Stomach (tissue), 9 donors: ENCODE data around the gene RNU5B-1. TPM values are rescaled to one million over a fixed set of nuclear protein-coding genes. Genes with fewer than 3 reads are reported as not detected.

Experiments
- DNase-seq, 2 donors: peaks; one replicate each; pipeline versions ENCODE4 v3.0.0 to v3.0.0-alpha.2; 2013 to 2019
- H3K27ac ChIP-seq, 5 donors: fragments of 200-600 bp in 4 of 5; sonication (generic) in 4 of 5; one replicate each; pipeline ENCODE4 v1.5.1; 2013 to 2019; ENCODE audit warnings: mild to moderate bottlenecking in 1 of 5, moderate library complexity in 1 of 5
- H3K27me3 ChIP-seq, 3 donors: fragments of 200-600 bp; sonication (generic); one replicate each; pipeline ENCODE4 v1.5.1; 2017 to 2019; ENCODE audit warnings: mixed run types in 1 of 3
- H3K36me3 ChIP-seq, 4 donors: fragments of 200-600 bp; sonication (generic); 1 replicate in 3 of 4; 2 replicates in 1 of 4; pipeline ENCODE4 v1.5.1; 2016 to 2019
- H3K4me1 ChIP-seq, 4 donors: fragments of 200-600 bp; sonication (generic); one replicate each; pipeline ENCODE4 v1.5.1; 2016 to 2019
- H3K4me3 ChIP-seq, 4 donors: fragments of 200-600 bp; sonication (generic) in 3 of 4; one replicate each; pipeline ENCODE4 v1.5.1; 2016 to 2019; ENCODE audit warnings: mild to moderate bottlenecking in 1 of 4
- H3K9me3 ChIP-seq, 4 donors: fragments of 200-600 bp; sonication (generic); one replicate each; pipeline ENCODE4 v1.5.1; 2016 to 2019
- EP300 ChIP-seq: sonication (generic); formaldehyde crosslinking; IDR thresholded peaks from one replicate; pipeline ENCODE4 v1.6.1; 2017; ENCODE audit warnings: antibody characterized with exemption
- POLR2A ChIP-seq, 4 donors: fragments of 450-650 bp; IDR thresholded peaks; one replicate each; pipeline ENCODE4 v1.6.1; 2016; ENCODE audit warnings: antibody characterized with exemption in 4 of 4, control low read depth in 2 of 4, mild to moderate bottlenecking in 1 of 4, moderate library complexity in 1 of 4
- POLR2AphosphoS5 ChIP-seq, 3 donors: sonication (generic); formaldehyde crosslinking; IDR thresholded peaks; one replicate each; pipeline ENCODE4 v1.6.1; 2016; ENCODE audit warnings: antibody characterized with exemption in 3 of 3
- WGBS, 5 donors: extraction: QIAGEN DNeasy Blood & Tissue Kit in 3 of 5; methylation state at CpG; one replicate each; pipeline versions ENCODE4 v1.1.5 to v1.1.7; 2013 to 2018; 5-methylcytosine and 5-hydroxymethylcytosine counted together
- intact Hi-C: fragments of 100-400 bp; cut with DNase I; formaldehyde crosslinking; loops from one replicate; pipeline ENCODE4 v1.15.1; 2023; ENCODE audit warnings: low total_unique reads
- polyA plus RNA-seq, 3 donors: library from polyadenylated mRNA; stranded (reverse); fragments of 200-250 nt; gene quantifications; one replicate each; pipeline ENCODE4 v1.2.3, GENCODE V29; 2013
- total RNA-seq, 5 donors: library from RNA; depleted of rRNA; stranded (reverse); fragments of >200 nt; gene quantifications; one replicate each; pipeline versions ENCODE4 v1.1.0 to v1.2.3, GENCODE V29; 2014 to 2016
- TF ChIP-seq, protein P1 (sequence below), 7 experiments: fragments of 450-650 bp in 4 of 7; fragments of 200-600 bp in 3 of 7; sonication (generic) in 3 of 7; IDR thresholded peaks; one replicate each; pipeline ENCODE4 v1.5.1; 2016 to 2019; ENCODE audit warnings: antibody characterized with exemption in 7 of 7, control low read depth in 2 of 7, mild to moderate bottlenecking in 1 of 7
- donor health status: healthy with polysubstance abuse.
- donor health status: Bipolar disorder and iron deficiency.
- donor health status: healthy.

The RNU5B-1 gene
- total and polyA plus RNA-seq, 8 donors: not detected

DNA sequence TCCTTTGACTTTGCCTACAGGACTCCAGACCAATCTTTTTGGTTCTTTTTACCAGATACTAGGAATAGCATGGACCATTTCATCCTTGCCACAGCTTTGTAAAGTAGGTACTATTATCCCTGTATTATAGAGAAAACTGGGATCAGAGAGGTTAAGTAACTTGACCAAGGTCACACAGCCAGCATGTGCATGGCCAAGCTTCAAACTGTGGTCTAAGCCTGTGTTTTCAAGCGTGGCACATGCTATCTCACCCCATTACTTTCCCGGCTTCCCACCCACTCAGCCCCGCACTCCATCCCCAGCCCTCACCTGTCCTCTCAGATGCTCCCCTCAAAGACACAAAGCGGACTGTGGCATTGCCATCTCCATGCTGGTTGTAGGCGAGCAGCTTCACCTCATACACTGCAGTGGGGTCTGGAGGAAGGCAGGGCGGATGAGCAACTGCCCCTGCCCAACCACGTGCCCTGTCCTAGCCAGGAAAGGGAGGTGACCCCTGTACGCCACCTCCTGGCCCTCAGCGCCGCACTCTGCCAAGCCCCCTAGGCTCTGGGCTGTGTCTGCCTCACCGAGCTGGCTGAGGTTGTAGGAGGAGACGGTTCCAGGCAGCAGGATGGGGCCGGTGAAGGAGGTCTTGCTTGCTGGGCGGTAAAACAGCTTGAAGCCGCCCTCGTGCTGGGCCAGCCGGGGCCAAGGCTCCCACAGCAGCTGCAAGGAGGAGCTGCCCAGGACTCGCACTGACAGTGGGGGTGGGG is 25.7 kb downstream of the RNU5B-1 start:
- H3K4me1 ChIP-seq: peaks cover 0 to 8% (median 0%) of the 10 kb centered on the region in 4 donors
- no peak for DNase-seq
- no peaks in the 10 kb centered on the region for H3K36me3 ChIP-seq
- H3K27me3 ChIP-seq: peaks cover 0 to 23% (median 0%) of the 10 kb centered on the region in 3 donors
- H3K27ac ChIP-seq: no peak overlapping the region
- H3K9me3 ChIP-seq: no peaks in the 10 kb centered on the region
- intact Hi-C loops: no loop called here
- H3K4me3 ChIP-seq: no peak overlapping the region
- TF ChIP-seq, protein P1, sequence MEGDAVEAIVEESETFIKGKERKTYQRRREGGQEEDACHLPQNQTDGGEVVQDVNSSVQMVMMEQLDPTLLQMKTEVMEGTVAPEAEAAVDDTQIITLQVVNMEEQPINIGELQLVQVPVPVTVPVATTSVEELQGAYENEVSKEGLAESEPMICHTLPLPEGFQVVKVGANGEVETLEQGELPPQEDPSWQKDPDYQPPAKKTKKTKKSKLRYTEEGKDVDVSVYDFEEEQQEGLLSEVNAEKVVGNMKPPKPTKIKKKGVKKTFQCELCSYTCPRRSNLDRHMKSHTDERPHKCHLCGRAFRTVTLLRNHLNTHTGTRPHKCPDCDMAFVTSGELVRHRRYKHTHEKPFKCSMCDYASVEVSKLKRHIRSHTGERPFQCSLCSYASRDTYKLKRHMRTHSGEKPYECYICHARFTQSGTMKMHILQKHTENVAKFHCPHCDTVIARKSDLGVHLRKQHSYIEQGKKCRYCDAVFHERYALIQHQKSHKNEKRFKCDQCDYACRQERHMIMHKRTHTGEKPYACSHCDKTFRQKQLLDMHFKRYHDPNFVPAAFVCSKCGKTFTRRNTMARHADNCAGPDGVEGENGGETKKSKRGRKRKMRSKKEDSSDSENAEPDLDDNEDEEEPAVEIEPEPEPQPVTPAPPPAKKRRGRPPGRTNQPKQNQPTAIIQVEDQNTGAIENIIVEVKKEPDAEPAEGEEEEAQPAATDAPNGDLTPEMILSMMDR (IDR thresholded peaks at IDR 0.05): no peak
- TF ChIP-seq POLR2AphosphoS5 (IDR thresholded peaks at IDR 0.05) (no peak), EP300 (no peak), POLR2A (IDR thresholded peaks at IDR 0.05) (no peak)
- WGBS, 5 donors: 84 to 90% (median 89%) methylated on average over 15 to 18 of the region's 18 CpGs

DNA sequence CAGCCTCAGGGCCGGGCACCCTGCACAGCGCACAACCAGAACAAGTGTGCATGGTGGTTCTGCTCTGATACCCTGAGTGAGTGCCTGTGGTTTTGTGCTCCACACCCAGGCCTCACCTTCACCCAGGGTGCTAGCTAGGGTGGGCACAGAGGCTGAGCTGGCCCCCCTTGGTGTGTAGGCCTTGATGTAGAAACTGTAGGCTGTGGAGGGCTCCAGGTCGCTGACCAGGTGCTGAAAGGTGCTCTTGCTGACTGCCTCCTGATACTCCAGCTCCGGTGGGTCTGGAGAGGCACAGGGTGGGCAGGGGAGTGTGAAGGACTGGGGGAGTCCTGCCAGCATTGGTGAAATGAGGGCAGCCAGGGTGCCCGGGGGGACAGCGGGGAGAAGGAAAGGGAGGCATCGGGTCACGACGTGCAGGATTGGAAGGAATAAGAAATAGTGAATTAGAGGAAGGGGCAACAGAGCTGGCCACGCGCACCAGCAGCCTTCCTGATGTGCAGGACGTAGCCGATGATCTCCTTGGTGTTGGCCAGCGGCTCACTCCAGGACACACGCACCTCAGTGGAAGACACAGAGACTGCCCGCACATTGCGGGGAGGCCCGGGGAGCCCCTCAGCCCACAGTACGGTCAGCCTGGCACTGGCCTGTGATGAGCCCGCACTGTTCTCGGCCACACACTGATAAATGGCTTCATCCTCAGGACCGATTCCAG is 26.6 kb downstream of the RNU5B-1 start:
- peaks cover 0 to 5% (median 0%) of the 10 kb centered on the region in 4 donors for H3K4me1 ChIP-seq
- no peak for DNase-seq
- intact Hi-C loops: no loop called here
- H3K27ac ChIP-seq: no peak overlapping the region
- no peaks in the 10 kb centered on the region for H3K9me3 ChIP-seq
- H3K4me3 ChIP-seq: no peak overlapping the region
- no peaks in the 10 kb centered on the region for H3K36me3 ChIP-seq
- 93 to 95% (median 94%) methylated on average over 19 to 22 of the region's 22 CpGs for WGBS, 5 donors
- H3K27me3 ChIP-seq: peaks cover 0 to 23% (median 0%) of the 10 kb centered on the region in 3 donors
- TF ChIP-seq POLR2A (IDR thresholded peaks at IDR 0.05) (no peak), EP300 (no peak), POLR2AphosphoS5 (IDR thresholded peaks at IDR 0.05) (no peak)
- TF ChIP-seq, protein P1 (IDR thresholded peaks at IDR 0.05): no peak

DNA sequence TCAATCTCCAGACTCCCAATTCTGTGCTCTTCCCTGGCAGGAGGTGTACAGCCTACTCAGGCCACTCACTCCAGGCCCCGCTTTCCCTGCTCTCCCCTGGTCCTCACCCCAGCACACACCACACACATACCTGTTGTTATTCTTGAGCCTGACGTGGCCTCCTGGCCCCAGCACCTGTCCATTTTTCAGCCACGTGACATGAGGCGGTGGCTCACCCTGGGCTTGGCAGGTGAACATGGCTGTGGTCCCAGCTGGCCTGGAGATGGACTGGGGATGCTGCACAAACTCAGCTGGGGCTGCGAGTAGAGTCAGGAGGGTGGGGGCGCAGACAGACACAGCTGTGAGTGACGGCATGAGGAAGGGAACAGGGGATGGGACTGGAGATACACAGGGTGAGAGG is 27.3 kb downstream of the RNU5B-1 start:
- WGBS, 5 donors: 66 to 89% (median 84%) methylated on average over 6 to 7 of the region's 7 CpGs
- TF ChIP-seq EP300 (no peak), POLR2A (IDR thresholded peaks at IDR 0.05) (no peak), POLR2AphosphoS5 (IDR thresholded peaks at IDR 0.05) (no peak)
- TF ChIP-seq, protein P1 (IDR thresholded peaks at IDR 0.05): no peak
- no peak for DNase-seq
- intact Hi-C loops: no loop called here
- Histone ChIP-seq H3K4me1 (no peaks in the 10 kb centered on the region), H3K27ac (no peak overlapping the region), H3K4me3 (no peak overlapping the region), H3K9me3 (no peaks in the 10 kb centered on the region), H3K27me3 (peaks cover 0 to 28% (median 4%) of the 10 kb centered on the region in 3 donors), H3K36me3 (no peaks in the 10 kb centered on the region)

DNA sequence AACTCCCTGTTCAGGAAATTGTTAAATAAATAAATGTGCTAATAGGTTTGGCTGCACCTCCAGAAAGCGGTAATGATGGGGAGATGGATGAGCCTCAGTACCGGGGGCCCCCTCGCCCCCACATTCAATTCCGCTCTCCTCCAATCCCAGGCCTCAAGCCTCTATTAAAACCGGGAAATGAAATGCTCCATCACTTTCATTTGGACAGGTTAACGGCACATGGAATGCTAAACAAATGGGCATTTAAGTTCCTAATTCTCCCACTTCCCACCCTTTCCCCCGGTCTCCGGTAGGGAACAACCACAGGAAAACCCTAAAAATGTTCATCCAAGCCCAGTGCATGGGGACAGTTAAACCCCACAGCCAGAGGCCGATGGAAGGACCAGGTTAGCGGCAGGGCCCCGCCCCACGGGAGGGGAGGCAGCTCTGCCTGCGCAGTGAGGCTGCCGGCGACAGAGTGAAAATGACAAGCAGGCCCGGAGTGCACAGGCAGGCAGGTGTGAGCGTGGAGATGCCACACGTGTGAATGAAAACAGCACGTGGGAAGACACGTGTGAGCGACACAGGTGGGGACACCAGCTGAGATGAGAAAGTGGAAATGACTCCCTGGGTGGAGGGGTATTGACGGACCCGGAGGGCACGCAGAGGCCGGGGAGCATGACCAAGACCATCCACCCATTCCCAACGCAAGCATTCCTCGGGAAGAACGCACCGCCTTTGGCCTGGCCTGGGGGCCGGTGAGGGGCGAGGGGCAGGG is 28.1 kb downstream of the RNU5B-1 start:
- H3K36me3 ChIP-seq: no peaks in the 10 kb centered on the region
- 79 to 85% (median 83%) methylated on average over 30 to 31 of the region's 31 CpGs for WGBS, 5 donors
- no peaks in the 10 kb centered on the region for H3K9me3 ChIP-seq
- DNase-seq: no peak
- TF ChIP-seq, protein P1 (IDR thresholded peaks at IDR 0.05): no peak
- TF ChIP-seq POLR2AphosphoS5 (IDR thresholded peaks at IDR 0.05) (no peak), EP300 (no peak), POLR2A (IDR thresholded peaks at IDR 0.05) (no peak)
- no peak overlapping the region for H3K27ac ChIP-seq
- intact Hi-C loops: no loop called here
- H3K4me1 ChIP-seq: no peaks in the 10 kb centered on the region
- H3K4me3 ChIP-seq: no peak overlapping the region
- peaks cover 0 to 31% (median 6%) of the 10 kb centered on the region in 3 donors for H3K27me3 ChIP-seq
